Stimulated activated CD8-positive, alpha-beta memory T cell treated with anti-CD3 and anti-CD28 coated beads, Interleukin-4, amount 100 ng/mL, for 48 hours (primary cell): Measurements from ENCODE around the gene CACNA2D2.

Experiments
- DNase-seq: peaks from one replicate; pipeline ENCODE4 v3.0.0-alpha.2; 2020

The CACNA2D2 gene

DNA sequence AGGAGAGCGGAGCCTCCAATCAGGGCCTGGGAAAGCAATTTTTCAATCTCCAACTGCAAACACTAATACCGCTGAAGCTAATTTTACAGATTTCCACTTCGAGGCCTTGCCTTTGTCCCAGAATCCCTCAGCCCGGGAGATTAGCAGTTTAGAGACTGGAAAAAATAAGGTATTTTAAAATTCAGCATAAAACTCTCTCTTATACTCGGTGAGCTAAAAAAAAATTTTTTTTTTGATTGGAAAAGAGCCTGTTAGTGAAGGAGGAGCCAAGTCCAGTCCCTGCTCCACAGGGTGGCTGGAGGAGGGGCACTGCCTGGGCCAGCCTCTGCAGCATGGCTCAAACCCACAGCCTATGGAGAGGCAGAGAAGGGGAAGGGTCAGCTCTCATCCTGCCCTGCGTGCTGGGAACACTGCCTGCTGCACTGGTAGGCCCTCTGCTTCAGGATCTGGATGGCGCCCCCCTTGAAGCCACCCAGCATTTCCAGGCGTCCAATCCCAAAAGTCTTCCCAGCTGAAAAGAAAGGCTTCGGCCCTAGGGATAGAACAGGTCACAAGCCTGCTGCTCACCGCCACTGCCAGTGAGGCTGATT, 48.9 kb downstream of the CACNA2D2 start:
- DNase-seq = no peak

DNA sequence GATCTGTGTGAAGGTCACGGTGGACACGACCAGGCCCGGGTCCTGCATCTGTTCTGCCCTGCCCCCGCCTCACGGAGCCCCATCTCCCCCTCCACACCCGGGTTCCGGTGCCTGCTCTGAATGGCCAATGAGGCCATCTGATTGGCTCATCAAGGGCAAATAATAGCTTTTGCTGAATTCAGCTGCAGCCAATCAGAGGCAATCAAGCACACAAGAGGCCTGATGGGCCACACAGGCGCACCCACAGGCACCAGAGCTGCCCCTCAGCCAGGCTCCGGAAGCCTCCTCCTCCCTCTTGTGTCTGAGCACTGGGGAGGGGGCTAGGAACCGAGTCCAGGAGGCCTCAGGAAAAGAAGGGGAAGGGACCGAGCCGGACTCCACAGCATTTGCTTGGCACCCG, 49.5 kb downstream of the CACNA2D2 start:
- no peak for DNase-seq

DNA sequence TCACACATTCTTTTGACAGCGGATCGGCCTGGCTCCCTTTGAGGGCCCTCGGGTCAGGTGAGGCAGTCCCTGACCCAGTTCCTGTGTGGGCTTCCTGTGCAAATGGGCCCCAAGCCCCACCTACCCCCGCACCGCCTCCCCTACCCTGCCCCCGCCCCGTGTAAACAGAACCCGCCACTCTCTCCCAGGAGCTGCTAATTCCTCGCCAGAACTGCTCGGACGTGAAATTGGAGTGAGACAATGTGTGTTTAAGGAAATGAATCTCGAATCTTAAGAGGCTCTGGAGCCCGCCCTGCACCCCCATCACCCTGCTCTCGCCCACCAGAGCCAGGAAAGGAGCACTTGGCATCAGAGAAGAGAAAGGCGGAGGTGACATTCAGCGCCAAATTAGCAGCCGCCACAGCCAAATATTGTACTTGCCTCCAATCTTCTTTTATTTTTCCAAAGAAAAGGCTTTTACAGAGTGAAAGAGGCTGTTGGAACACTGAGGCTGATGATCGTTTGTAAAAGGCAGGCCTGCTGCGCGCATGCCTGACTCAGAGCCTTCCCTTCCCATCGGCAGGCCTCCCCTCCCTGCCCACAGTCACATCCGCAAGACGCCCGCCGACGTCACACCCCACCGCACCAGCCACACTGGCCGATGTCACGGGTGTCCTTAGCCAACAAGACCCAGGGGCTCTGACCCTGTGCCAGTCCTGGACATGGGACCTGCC, 53.1 kb downstream of the CACNA2D2 start:
- DNase-seq = peak; percentile 80

GRCh38 chr3:50448752-50449539, 54.5 kb downstream of the CACNA2D2 start:
- no peak for DNase-seq

DNA sequence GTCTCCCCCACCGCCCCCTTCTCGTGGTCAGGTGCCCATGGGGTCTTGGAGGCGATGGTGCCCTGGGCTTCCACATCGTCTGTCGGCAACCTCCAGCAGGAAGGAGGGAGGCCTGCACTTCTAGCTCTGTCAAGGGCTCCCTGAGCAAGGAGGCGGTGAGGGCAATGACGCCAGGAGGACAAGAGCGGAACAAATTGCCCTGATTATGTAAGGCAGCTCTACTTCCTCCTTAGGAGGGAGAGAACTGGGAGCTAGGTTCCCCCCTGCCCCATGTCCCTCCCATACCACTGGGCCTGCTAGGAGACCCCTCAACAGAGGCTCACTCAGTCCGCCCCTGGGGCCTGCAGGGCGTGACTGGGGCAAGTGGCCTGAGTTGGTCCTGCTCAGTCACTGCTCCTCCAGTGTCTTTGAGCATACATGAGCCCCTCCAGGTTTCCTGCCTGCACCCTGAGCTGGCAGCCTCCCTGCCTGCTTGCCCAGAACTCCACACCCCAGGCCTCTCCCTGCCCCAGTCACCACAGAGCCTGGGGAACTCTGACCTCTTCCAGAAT, 56.1 kb downstream of the CACNA2D2 start:
- DNase-seq = no peak

DNA sequence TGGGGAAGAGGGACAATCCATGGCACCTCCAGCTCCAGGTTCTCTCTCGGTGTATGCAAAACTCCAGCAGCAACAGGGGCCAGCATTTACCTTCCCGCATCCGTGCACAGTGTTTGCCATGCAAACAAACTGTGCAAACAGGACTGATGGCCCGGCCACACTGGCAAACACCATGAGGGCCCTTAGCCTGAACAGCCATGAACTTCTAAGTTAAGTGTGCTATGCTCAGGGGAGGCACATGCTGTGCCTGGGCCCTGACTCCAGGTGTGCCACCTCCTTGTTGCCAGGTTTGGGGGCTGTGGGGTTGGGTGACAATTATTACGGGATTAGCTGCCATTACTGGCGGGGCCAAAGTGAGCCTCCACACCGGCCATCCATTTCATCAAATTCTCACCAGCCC, 57.5 kb downstream of the CACNA2D2 start:
- DNase-seq = no peak

DNA sequence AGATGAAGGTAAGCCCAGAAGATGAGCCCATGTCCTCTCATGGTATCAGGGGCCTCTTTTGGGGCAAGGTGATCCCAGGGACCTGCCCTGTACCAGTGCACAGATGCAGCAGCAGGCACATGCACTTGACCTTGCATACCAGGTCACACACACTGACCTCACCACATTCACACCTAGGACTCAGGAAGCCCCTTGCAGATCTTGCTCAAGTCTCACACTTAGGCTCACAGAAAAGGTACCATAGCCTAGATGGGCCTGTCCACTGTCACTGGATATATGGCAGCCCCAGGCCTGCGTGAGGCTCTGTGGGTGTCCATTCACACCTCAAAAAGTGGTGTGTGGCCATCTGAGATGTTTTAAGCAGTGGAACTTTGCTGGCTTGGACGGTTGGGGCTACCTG, 58.7 kb downstream of the CACNA2D2 start:
- no peak for DNase-seq

DNA sequence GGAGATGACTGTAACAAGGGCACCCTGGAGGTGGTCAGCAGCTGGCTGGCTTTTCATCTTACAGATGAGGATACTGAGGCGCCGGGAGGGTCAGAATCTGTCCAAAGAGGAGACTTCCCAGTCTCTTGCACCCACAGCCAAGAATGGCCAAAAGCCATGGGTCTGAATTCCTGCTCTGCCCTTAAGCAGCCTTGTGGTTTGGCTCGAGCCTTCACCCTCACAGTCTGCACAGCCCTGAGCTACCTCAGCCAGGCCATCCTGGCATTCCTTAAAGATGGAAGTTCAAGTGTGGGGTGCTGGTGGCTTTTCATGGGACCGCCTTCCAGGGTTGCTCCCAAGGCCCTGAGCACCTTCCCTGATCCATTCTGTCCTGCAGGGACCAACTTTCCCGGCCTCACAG, 59.2 kb downstream of the CACNA2D2 start:
- DNase-seq = no peak

DNA sequence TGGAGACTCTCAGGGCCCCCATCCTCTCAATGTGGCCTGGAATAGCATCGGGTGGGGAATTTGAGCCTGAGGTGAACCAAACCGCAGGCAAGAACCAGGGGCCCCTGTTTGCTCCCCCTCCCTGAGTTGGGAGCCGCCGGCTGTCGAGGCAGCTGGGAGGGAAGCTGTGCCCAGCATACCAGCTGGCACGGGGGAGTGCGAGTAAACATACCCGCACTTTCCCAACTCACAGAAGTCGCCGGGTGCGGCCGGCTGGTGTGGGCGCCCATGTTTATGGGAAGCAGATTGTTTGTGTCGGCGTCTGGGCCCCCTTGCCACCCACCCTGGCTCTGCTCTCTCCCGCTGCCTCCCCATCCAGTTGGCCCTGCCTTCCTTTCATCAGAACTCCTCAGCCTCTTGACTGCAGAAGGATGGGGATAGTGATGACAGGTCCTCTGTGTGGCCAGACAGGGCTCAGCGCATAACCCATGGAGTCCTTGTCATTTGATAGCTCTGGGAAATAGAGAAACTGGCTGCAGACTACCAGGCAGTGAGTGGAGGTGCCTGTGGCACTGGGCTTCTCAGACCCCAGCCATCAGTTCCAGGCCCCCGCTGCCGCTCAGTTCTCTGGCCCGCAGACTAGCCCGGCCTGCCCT, 60.4 kb downstream of the CACNA2D2 start:
- no peak for DNase-seq

DNA sequence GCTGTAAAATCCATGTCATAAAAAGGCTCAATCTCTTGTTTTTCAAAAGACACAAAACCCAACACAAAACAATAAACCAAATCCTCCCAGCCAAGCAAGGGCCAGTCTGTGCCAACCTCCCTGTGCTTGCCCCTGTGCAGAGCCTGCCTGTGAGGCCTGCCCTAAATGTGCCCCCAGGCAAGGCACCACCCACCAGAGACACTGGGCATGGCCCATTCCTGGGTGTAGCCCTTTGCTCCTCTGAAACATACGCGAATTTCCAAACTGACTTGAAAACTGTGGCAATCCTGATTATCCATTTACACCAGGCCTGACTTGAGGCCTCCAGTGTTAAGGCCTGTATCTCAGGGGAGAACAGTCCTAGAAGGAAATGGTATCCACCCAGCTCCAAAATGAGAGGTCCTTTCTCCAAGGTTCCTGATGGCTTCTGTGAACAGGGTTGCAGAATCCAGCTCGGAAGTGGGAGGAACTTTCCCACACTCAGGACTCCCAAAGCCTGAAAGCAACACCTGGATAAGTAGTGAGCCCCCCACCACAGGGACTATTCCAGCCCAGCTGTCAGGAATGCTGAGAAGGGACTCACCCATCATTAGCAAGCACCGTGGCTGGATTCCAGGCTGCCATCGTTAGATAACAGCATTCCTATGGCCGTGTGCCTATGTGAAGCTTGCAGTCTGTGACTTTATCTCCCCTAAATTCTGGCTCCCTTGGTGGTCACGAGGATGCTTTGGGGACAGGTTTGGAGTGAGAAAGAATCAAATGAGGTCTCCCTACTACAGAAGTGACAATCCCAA, 61.8 kb downstream of the CACNA2D2 start:
- no peak for DNase-seq

- peak; percentile 90 for DNase-seq
Measured at GRCh38 chr3:50436114-50436674, 67.2 kb downstream of the CACNA2D2 start.

- DNase-seq = no peak
Measured at GRCh38 chr3:50435371-50436113, 67.9 kb downstream of the CACNA2D2 start.

- DNase-seq = no peak
Measured at GRCh38 chr3:50433954-50434353, 69.5 kb downstream of the CACNA2D2 start.

DNA sequence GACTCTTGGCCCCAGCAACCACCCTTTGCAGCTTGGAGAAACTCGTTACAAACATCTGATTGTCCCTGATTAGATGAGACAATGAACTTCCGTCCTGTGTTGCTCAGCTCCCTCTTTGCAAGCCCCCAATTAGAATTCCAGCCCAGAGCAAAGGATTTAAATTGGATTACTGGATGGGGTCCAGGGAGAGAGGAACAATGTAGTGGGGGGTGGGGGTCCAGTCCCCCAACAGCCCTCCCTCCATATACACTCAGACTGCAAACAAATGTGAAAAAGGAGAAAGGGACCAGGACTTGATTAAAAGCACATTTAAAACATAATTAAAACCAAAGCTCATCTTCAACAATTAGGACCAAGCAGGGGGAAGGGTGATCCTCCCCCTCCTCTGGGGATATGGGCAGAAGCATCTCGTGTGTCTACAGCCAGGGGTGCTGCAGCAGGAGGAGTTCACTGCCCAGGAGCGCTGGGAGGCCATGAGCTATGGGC, 72.4 kb downstream of the CACNA2D2 start:
- no peak for DNase-seq

DNA sequence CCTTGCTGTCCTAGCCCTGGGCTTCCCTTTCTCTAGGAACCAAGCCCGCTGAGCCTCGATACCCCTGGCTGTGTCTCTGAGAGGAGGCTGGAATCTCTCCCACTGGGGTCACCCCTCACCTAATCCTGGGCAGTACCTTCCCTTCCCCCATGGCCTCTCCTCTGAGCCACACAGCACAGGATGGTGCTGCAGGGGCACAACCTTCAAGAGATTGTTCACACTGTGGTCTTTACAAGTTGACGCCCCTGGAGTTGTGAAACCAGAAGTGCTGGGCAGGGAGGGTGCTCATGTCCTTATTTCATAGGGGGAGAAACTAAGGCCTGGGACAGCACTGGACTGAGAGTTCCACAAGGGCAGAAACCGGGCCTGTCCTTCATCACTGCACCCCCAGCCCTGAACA, 73.2 kb downstream of the CACNA2D2 start:
- no peak for DNase-seq

DNA sequence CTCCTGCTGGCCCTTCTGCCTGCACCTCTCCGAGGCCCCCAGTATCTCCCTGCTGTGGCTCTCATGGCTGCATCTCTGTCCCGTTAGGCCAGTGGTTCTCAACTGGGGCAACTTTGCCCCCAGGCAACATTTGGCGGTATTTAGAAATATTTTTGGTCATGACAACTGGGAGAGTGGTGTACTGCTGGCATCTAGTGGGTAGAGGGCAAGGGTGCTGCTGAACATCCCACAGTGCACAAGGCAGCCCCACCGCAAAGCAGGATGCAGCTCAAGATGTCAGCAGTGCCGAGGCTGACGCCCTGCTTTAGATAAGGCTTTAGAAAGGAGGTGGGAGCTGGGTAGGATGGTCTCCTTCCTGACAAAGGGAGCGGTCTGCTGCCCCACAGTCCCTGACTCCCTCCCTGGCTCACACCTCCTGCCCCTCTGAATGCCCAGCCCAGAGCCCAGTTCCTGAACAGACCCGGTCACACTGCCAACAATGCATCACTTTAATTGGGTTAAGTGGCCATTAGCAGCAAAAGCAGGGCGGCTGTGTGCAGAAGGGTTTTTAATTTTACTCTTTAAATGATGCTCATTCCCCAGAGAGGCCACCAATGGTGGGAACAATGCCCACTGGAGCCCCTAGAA, 75.3 kb downstream of the CACNA2D2 start:
- no peak for DNase-seq

GRCh38 chr3:50427217-50427616, 76.2 kb downstream of the CACNA2D2 start:
- DNase-seq = no peak

DNA sequence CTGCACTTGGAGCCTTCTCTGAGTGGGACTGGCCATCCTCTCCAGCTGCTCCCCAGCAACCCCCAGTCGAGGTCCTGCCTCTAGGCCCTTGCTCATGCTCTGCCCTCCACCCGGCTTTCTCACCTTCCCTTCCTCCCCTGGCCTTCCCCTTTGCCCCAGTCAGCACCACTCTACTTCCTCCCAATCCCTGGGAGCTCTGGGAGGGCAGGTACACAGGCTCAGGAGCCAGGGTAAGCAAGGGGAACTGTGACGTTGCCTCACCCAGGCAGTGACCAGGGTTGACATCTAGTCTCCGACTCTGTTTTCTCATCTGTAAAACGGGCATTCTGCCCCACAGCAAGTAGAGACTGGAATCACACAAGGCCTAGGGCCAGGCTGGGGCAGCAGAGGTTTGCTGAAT, 77.5 kb downstream of the CACNA2D2 start:
- DNase-seq = no peak

DNA sequence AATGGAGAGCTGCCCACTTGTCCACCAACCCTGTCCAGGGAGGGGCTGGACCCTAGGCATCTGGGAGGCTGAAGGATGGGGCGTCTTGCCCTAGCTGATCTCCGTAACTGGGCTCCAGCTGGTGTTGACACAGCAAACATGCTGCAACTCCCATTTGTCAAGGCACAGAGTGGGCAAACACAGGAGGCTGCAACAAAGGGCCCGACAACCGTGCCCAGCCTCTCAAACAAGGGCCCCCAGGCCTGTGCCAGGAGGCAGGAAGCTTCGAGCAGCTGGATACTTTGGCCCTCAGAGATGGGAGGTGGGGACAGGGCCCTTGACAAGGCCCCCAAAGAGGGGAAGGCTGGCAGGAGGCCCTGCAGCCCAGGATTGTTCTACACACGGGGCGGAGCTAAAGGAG, 79.9 kb downstream of the CACNA2D2 start:
- DNase-seq = no peak

DNA sequence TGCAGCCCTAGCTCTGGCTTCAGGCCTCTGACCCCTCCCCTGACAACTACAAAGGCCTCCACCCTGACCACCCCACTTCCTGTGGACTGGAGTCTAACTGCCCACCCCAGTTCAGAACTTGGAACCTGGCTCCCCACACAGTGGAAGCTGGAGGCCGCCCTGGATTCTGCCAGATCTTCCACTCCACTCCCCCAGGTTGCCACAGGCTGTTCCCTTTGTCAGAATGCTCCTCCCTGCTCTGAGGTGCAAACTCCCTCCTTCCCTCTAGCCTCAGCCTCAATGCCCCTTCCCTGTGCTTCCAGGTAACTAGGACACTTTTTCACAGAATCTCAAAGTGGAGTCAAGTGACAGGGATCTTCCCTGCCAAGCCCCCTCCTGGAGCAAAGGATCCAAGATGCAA, 81.3 kb downstream of the CACNA2D2 start:
- DNase-seq = no peak
